GM21576 (cell line): Measurements from ENCODE around the gene DRAM1.
A peak's percentile ranks its signal among the peaks of the same experiment; 100 is the strongest.
"Not testable (repeated sequence)": the region's sequence is repeated elsewhere in the genome, so short reads cannot be mapped to it uniquely, and the experiment has no call there.

ENCODE experiments used
- ATAC-seq: cut with Tn5 transposase; IDR thresholded peaks from one replicate; pipeline ENCODE4 v1.9.1; 2021; ENCODE audit warnings: mild to moderate bottlenecking, moderate library complexity; ENCODE audit not compliant: unreplicated experiment

DRAM1 gene

GRCh38 chr12:101901777-101902176, 24.4 kb downstream of the DRAM1 start:
- ATAC-seq, result no peak

- ATAC-seq, result no peak
Measured at GRCh38 chr12:101902641-101903040, 25.3 kb downstream of the DRAM1 start.

GRCh38 chr12:101906226-101906625, 28.8 kb downstream of the DRAM1 start:
- ATAC-seq, result no peak

GRCh38 chr12:101908395-101908794, 31.0 kb downstream of the DRAM1 start:
- no peak for ATAC-seq

- ATAC-seq, result no peak
Measured at GRCh38 chr12:101909646-101910045, 32.3 kb downstream of the DRAM1 start.

GRCh38 chr12:101915841-101916240, 38.5 kb downstream of the DRAM1 start:
- ATAC-seq, result no peak

GRCh38 chr12:101918805-101919204, 41.4 kb downstream of the DRAM1 start:
- ATAC-seq, result not testable (repeated sequence)

- no peak for ATAC-seq
Measured at GRCh38 chr12:101919447-101919846, 42.1 kb downstream of the DRAM1 start.

GRCh38 chr12:101920906-101921305, 43.5 kb downstream of the DRAM1 start:
- no peak for ATAC-seq

GRCh38 chr12:101923045-101923718, 45.8 kb downstream of the DRAM1 start:
- no peak for ATAC-seq

- ATAC-seq, result no peak
Measured at GRCh38 chr12:101924618-101925017, 47.2 kb downstream of the DRAM1 start.

- no peak for ATAC-seq
Measured at GRCh38 chr12:101925361-101925760, 48.0 kb downstream of the DRAM1 start.

- ATAC-seq, result no peak
Measured at GRCh38 chr12:101925935-101926334, 48.6 kb downstream of the DRAM1 start.

GRCh38 chr12:101927036-101927435, 49.7 kb downstream of the DRAM1 start:
- no peak for ATAC-seq

GRCh38 chr12:101927999-101928398, 50.6 kb downstream of the DRAM1 start:
- no peak for ATAC-seq

- ATAC-seq, result no peak
Measured at GRCh38 chr12:101928556-101928955, 51.2 kb downstream of the DRAM1 start.

- no peak for ATAC-seq
Measured at GRCh38 chr12:101929365-101930041, 52.1 kb downstream of the DRAM1 start.

- ATAC-seq, result peak; percentile 37
Measured at GRCh38 chr12:101931498-101932326, 54.3 kb downstream of the DRAM1 start.

- no peak for ATAC-seq
Measured at GRCh38 chr12:101933866-101934514, 56.6 kb downstream of the DRAM1 start.

- peak; percentile 72 for ATAC-seq
Measured at GRCh38 chr12:101935890-101936746, 58.7 kb downstream of the DRAM1 start.
